K562 (cell line): ENCODE data around the gene IRF2BP1. TPM values are rescaled to one million over a fixed set of nuclear protein-coding genes. Genes with fewer than 3 reads are reported as not detected.

ENCODE experiments used
- ATAC-seq: fragments of 200-7000 bp; cut with Tn5 transposase; 3 replicates; pipeline ENCODE4 v1.9.1; 2020; ENCODE audit warnings: moderate library complexity
- BruUV-seq: library from RNA; stranded (reverse); fragments of 400-500 nt; replicated peaks from 2 replicates; lab custom pipeline; 2021; lab: Mats Ljungman, UMichigan
- CTCF ChIA-PET: fragments of 300-600 bp; formaldehyde crosslinking; extraction: SDS; loops from one replicate; lab custom pipeline; 2021; ENCODE audit warnings: low intra/inter-chr PET ratio; lab: Yijun Ruan, JAX
- POLR2A ChIA-PET: fragments of 300-600, 350-650 bp; sonication (Branson Sonifier 250); formaldehyde crosslinking; extraction: SDS; loops from one replicate; lab custom pipeline; 2021; ENCODE audit warnings: antibody characterized with exemption, inconsistent platforms; lab: Yijun Ruan, JAX
- DNase-seq, 4 experiments: peaks; one replicate each; pipeline versions ENCODE4 v3.0.0 to v3.0.0-alpha.2; 2011 to 2018; ENCODE audit warnings: low spot score in 3 of 4, mixed read lengths in 3 of 4; ENCODE audit errors: extremely low read depth in 1 of 4
- FAIRE-seq: peaks from 2 replicates; lab custom pipeline; 2011; peaks lifted over from hg19 to GRCh38; lab: Jason Lieb, UNC
- H2AFZ ChIP-seq: 2 replicates; pipeline ENCODE4 v1.6.0; 2011; ENCODE audit warnings: low read depth, low read length, control low read depth, inconsistent platforms
- H3K27ac ChIP-seq: fragments of 200-600 bp; 3 replicates; pipeline ENCODE4 v1.8.0; 2011; ENCODE audit warnings: low read depth, mild to moderate bottlenecking, control low read depth, inconsistent platforms, low read length, moderate library complexity, mixed read lengths; ENCODE audit errors: extremely low read depth
- H3K27me3 ChIP-seq, 2 experiments: fragments of 300-600 bp in 1 of 2; 2 replicates in 1 of 2; 3 replicates in 1 of 2; pipeline versions ENCODE4 v1.6.0 to v1.8.0; 2011; ENCODE audit warnings: inconsistent platforms in 2 of 2, low read length in 2 of 2, mild to moderate bottlenecking in 1 of 2, mixed read lengths in 1 of 2, moderate library complexity in 1 of 2; ENCODE audit not compliant: control insufficient read depth in 2 of 2, insufficient read depth in 2 of 2
- H3K36me3 ChIP-seq: fragments of 300-600 bp; 3 replicates; pipeline ENCODE4 v1.8.0; 2011; ENCODE audit warnings: mild to moderate bottlenecking, low read length, inconsistent platforms; ENCODE audit not compliant: control insufficient read depth, insufficient read depth
- H3K4me1 ChIP-seq, 2 experiments: fragments of 200-600 bp in 1 of 2; replicated peaks in 1 of 2; 2 replicates in 1 of 2; 3 replicates in 1 of 2; pipeline versions ENCODE4 v1.5.1 to v1.8.0; 2011; ENCODE audit warnings: inconsistent platforms in 2 of 2, low read length in 2 of 2, mild to moderate bottlenecking in 1 of 2, mixed read lengths in 1 of 2, moderate library complexity in 1 of 2; ENCODE audit not compliant: control insufficient read depth in 2 of 2, insufficient read depth in 2 of 2
- H3K4me2 ChIP-seq: 2 replicates; pipeline ENCODE4 v1.6.1; 2011; ENCODE audit warnings: low read length, control low read depth, inconsistent platforms, mixed read lengths; ENCODE audit not compliant: insufficient read depth
- H3K4me3 ChIP-seq: fragments of 200-600 bp; sonication (generic), shearing (Covaris generic); 2 replicates; pipeline ENCODE4 v1.5.1; 2016; ENCODE audit warnings: control low read depth, inconsistent platforms
- H3K79me2 ChIP-seq: fragments of 200-600 bp; 3 replicates; pipeline ENCODE4 v1.8.0; 2011; ENCODE audit warnings: low read length, inconsistent platforms; ENCODE audit not compliant: control insufficient read depth, insufficient read depth
- H3K9ac ChIP-seq, 2 experiments: 2 replicates each; pipeline versions ENCODE4 v1.6.0 to v1.6.1; 2011; ENCODE audit warnings: low read depth in 2 of 2, low read length in 2 of 2, control low read depth in 1 of 2, inconsistent platforms in 1 of 2, mild to moderate bottlenecking in 1 of 2, mixed read lengths in 1 of 2; ENCODE audit not compliant: insufficient read depth in 1 of 2
- H3K9me1 ChIP-seq: one replicate; pipeline ENCODE4 v1.6.0; 2011; ENCODE audit warnings: inconsistent platforms, mild to moderate bottlenecking, low read length, moderate library complexity; ENCODE audit not compliant: control insufficient read depth, insufficient read depth
- H3K9me3 ChIP-seq: replicated peaks from 2 replicates; pipeline ENCODE4 v1.5.1; 2011; ENCODE audit warnings: low read depth, low read length, inconsistent platforms; ENCODE audit not compliant: control insufficient read depth, insufficient read depth
- H4K20me1 ChIP-seq: replicated peaks from 2 replicates; pipeline ENCODE4 v1.6.1; 2011; ENCODE audit warnings: low read length, inconsistent platforms, mixed read lengths; ENCODE audit not compliant: control insufficient read depth, insufficient read depth
- ERF ChIP-seq: fragments of 450-650 bp; formaldehyde crosslinking; IDR thresholded peaks from 2 replicates; pipeline ENCODE4 v1.4.0; 2020; ENCODE audit warnings: mild to moderate bottlenecking, mixed read lengths
- KAT2B ChIP-seq: IDR thresholded peaks from one replicate; pipeline ENCODE4 v1.6.1; 2012; ENCODE audit warnings: low read depth, mild to moderate bottlenecking, control low read depth, inconsistent platforms, low read length, moderate library complexity
- RBM39 ChIP-seq: fragments of 200-400 bp; formaldehyde crosslinking; optimal IDR thresholded peaks from 2 replicates; pipeline ENCODE3; 2018; ENCODE audit warnings: low read depth, low read length
- SNIP1 ChIP-seq: fragments of 450-650 bp; IDR thresholded peaks from 2 replicates; pipeline ENCODE4 v1.7.1; 2017; ENCODE audit warnings: low read depth, mild to moderate bottlenecking
- SRSF9 ChIP-seq: fragments of 200-400 bp; formaldehyde crosslinking; IDR thresholded peaks from 2 replicates; pipeline ENCODE4 v1.6.1; 2017; ENCODE audit warnings: low read depth, low read length, borderline replicate concordance
- ZNF217 ChIP-seq: sonication (generic); formaldehyde crosslinking; IDR thresholded peaks from 2 replicates; pipeline ENCODE4 v1.8.0; 2022; ENCODE audit warnings: mild to moderate bottlenecking, missing genetic modification reagents
- WGBS: fragments of 100-300 bp; shearing (Covaris generic); methylation state at CpG from one replicate; pipeline ENCODE4 v1.1.6; 2016; ENCODE audit warnings: low coverage, mixed read lengths; ENCODE audit not compliant: insufficient coverage; ENCODE audit errors: missing lambda C conversion rate; 5-methylcytosine and 5-hydroxymethylcytosine counted together
- in situ Hi-C: fragments of 300-500 bp; cut with MboI; formaldehyde crosslinking; loops from 4 replicates; pipeline ENCODE4 v1.15.0; 2018; ENCODE audit warnings: inconsistent platforms, mixed read lengths
- intact Hi-C: fragments of 100-400 bp; cut with micrococcal nuclease; formaldehyde crosslinking; loops from 2 replicates; pipeline ENCODE4 v1.14.2; 2022
- polyA plus RNA-seq, 8 experiments: library from polyadenylated mRNA; depleted of rRNA in 4 of 8; stranded (reverse) in 5 of 8; unstranded in 3 of 8; fragments of >200 nt; fragmentation: Nextera tagmentation in 2 of 8; fragmentation: Illumina TruSeq in 1 of 8; extraction: Ambion mirVana in 2 of 8; extraction: Trizol in 1 of 8; gene quantifications; 2 replicates each; pipeline versions ENCODE4 v1.2.1 to v1.2.3, GENCODE V29; 2011 to 2014; ENCODE audit warnings: inconsistent platforms in 1 of 8, missing spikeins in 1 of 8
- total RNA-seq, 7 experiments: library from RNA; depleted of rRNA in 6 of 7; stranded (reverse); fragments of >200 nt in 6 of 7; fragmentation: Illumina TruSeq in 2 of 7; extraction: Trizol in 2 of 7; gene quantifications; 2 replicates each; pipeline versions ENCODE4 v1.2.1 to v1.2.3, GENCODE V29; 2011 to 2021; ENCODE audit warnings: low replicate concordance in 1 of 7
- TF ChIP-seq, protein P1 (sequence below), 3 experiments: IDR thresholded peaks in 2 of 3; conservative IDR thresholded peaks in 1 of 3; 2 replicates each; pipeline ENCODE4 v1.5.1; 2011 to 2012; ENCODE audit warnings: low read length in 3 of 3, mild to moderate bottlenecking in 3 of 3, control low read depth in 2 of 3, improper control_type of control experiment in 1 of 3, inconsistent platforms in 1 of 3, low read depth in 1 of 3, mixed read lengths in 1 of 3, moderate library complexity in 1 of 3; ENCODE audit not compliant: insufficient read depth in 2 of 3
- TF ChIP-seq, protein P2 (sequence below): sonication (generic); formaldehyde crosslinking; IDR thresholded peaks from 2 replicates; pipeline ENCODE4 v1.8.1; 2023; ENCODE audit warnings: mild to moderate bottlenecking, missing genetic modification reagents

Gene IRF2BP1
- total and polyA plus RNA-seq, 9 of the 15 experiments (the other 6 are each of a cell fraction or from before 2014, with no cell fraction given) = 0.61 to 35.9 (median 3.5) TPM

DNA sequence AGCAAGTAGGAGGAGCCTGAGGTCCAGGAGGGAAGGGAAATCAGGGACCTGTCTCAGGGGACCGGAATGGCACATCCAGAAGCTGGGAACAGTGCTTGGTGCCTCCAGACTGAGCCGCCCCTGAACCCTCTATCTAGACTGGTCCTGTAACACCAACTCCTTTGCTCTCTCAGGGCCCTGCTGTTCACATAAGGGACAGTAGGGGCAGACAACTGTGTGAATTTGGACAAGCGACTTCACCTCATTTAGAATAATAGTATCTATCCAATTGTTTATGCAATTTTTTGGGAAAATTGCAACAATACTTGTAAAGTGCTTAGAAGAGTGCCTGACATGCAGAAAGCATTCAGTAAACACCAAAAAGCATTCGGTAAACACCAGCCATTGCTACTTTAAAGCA, 37.0 kb downstream of the IRF2BP1 start:
- Histone ChIP-seq H3K79me2 (no peaks in the 10 kb centered on the region), H2AFZ (no peak overlapping the region), H3K9me3 (no peaks in the 10 kb centered on the region), H3K27ac (no peak overlapping the region), H3K27me3 (no peaks in the 10 kb centered on the region), H3K4me1 (no peaks in the 10 kb centered on the region), H3K4me2 (no peak overlapping the region)
- in situ Hi-C loops = no loop called here
- POLR2A ChIA-PET = interaction anchor here (1.3 kb wide), 1 partner anchor 11 kb away, joined by 4 read pairs; no protein-coding TSS in a partner anchor
- peak; percentile 79 for ATAC-seq
- WGBS = 98% methylated on average over 4 of the region's 4 CpGs
- CTCF ChIA-PET = interaction anchor here (1.2 kb wide), 1 partner anchor 32 kb away, joined by 4 read pairs; no protein-coding TSS in a partner anchor
- peak; percentile 48 for FAIRE-seq
- DNase-seq = peak in 2 of 4 experiments; percentile 46 to 48
- no TSS peak for BruUV-seq
- TF ChIP-seq, protein P1, sequence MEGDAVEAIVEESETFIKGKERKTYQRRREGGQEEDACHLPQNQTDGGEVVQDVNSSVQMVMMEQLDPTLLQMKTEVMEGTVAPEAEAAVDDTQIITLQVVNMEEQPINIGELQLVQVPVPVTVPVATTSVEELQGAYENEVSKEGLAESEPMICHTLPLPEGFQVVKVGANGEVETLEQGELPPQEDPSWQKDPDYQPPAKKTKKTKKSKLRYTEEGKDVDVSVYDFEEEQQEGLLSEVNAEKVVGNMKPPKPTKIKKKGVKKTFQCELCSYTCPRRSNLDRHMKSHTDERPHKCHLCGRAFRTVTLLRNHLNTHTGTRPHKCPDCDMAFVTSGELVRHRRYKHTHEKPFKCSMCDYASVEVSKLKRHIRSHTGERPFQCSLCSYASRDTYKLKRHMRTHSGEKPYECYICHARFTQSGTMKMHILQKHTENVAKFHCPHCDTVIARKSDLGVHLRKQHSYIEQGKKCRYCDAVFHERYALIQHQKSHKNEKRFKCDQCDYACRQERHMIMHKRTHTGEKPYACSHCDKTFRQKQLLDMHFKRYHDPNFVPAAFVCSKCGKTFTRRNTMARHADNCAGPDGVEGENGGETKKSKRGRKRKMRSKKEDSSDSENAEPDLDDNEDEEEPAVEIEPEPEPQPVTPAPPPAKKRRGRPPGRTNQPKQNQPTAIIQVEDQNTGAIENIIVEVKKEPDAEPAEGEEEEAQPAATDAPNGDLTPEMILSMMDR (IDR thresholded peaks at IDR 0.05 in 2 of 3, conservative IDR thresholded peaks at IDR 0.05 in 1 of 3; ENCODE audit: insufficient read depth in 2 of 3, low read depth in 1 of 3, low read length in 3 of 3) = peak; percentile 22 to 47 (median 36); a peak in 4 of 6 replicates
- TF ChIP-seq KAT2B = no peak
- TF ChIP-seq SNIP1 = no peak
- TF ChIP-seq RBM39 = no peak
- no peak for TF ChIP-seq ZNF217 (CRISPR knock-in tag)
- TF ChIP-seq, protein P2, sequence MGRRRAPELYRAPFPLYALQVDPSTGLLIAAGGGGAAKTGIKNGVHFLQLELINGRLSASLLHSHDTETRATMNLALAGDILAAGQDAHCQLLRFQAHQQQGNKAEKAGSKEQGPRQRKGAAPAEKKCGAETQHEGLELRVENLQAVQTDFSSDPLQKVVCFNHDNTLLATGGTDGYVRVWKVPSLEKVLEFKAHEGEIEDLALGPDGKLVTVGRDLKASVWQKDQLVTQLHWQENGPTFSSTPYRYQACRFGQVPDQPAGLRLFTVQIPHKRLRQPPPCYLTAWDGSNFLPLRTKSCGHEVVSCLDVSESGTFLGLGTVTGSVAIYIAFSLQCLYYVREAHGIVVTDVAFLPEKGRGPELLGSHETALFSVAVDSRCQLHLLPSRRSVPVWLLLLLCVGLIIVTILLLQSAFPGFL = no peak
- no peak for TF ChIP-seq ERF (CRISPR knock-in tag)
- TF ChIP-seq SRSF9 = no peak
- TF ChIP-seq, all 486 proteins: peak for 1
- Histone ChIP-seq H3K9me1 (no peaks in the 10 kb centered on the region), H3K36me3 (peaks cover 92% of the 10 kb centered on the region), H4K20me1 (no peaks in the 10 kb centered on the region), H3K4me3 (no peak overlapping the region), H3K9ac (no peak overlapping the region)
- intact Hi-C loops = no loop called here
